Measurements from ENCODE around the gene GRM1.

Gene GRM1

GRCh38 chr6:146389740-146390139, 360.9 kb downstream of the GRM1 start:
- no peak for DNase-seq

- DNase-seq, result no peak
Measured at GRCh38 chr6:146397638-146398037, 368.8 kb downstream of the GRM1 start.

- DNase-seq, result no peak
Measured at GRCh38 chr6:146402476-146402875, 373.6 kb downstream of the GRM1 start.

- no peak for DNase-seq
Measured at GRCh38 chr6:146408583-146408982, 379.7 kb downstream of the GRM1 start.

GRCh38 chr6:146410851-146411595, 382.2 kb downstream of the GRM1 start:
- DNase-seq, result no peak

GRCh38 chr6:146419576-146419975, 390.7 kb downstream of the GRM1 start:
- DNase-seq, result no peak

GRCh38 chr6:146420255-146420654, 391.4 kb downstream of the GRM1 start:
- no peak for DNase-seq

GRCh38 chr6:146422789-146423375, 394.0 kb downstream of the GRM1 start:
- no peak for DNase-seq

GRCh38 chr6:146423452-146423851, 394.6 kb downstream of the GRM1 start:
- DNase-seq, result no peak

GRCh38 chr6:146426516-146426915, 397.7 kb downstream of the GRM1 start:
- no peak for DNase-seq

- DNase-seq, result peak; percentile 1 to 19
Measured at GRCh38 chr6:146429831-146430230, 401.0 kb downstream of the GRM1 start.

- no peak for DNase-seq
Measured at GRCh38 chr6:146433881-146434731, 405.2 kb downstream of the GRM1 start.

- DNase-seq, result no peak
Measured at GRCh38 chr6:146434732-146435390, 406.0 kb downstream of the GRM1 start.

- no peak for DNase-seq
Measured at GRCh38 chr6:146441907-146442306, 413.0 kb downstream of the GRM1 start.

GRCh38 chr6:146444189-146444588, 415.3 kb downstream of the GRM1 start:
- DNase-seq, result no peak

- DNase-seq, result no peak
Measured at GRCh38 chr6:146445233-146445632, 416.4 kb downstream of the GRM1 start.

- peak in 1 of 2 experiments; percentile 1 for DNase-seq
Measured at GRCh38 chr6:146456886-146457285, 428.0 kb downstream of the GRM1 start.

- DNase-seq, result no peak
Measured at GRCh38 chr6:146460941-146461340, 432.1 kb downstream of the GRM1 start.

- no peak for DNase-seq
Measured at GRCh38 chr6:146470091-146470770, 441.4 kb downstream of the GRM1 start.

GRCh38 chr6:146472918-146473317, 444.1 kb downstream of the GRM1 start:
- DNase-seq, result no peak

- DNase-seq, result no peak
Measured at GRCh38 chr6:146481527-146481926, 452.7 kb downstream of the GRM1 start.

GRCh38 chr6:146484411-146484810, 455.5 kb downstream of the GRM1 start:
- no peak for DNase-seq
